Activated CD8-positive, alpha-beta T cell treated with anti-CD3 and anti-CD28 coated beads, Interleukin-2, amount 10 ng/mL, durations not matched to agents 7 days and 5 days (primary cell): ENCODE results near the gene VPS26A. TPM values are rescaled to one million over a fixed set of nuclear protein-coding genes. Genes with fewer than 3 reads are reported as not detected.
"Not testable (repeated sequence)": the region's sequence is repeated elsewhere in the genome, so short reads cannot be mapped to it uniquely, and the experiment has no call there.

Source experiments
- ATAC-seq: fragments of 150-1000 bp; cut with Tn5 transposase; one replicate; pipeline ENCODE4 v1.10.0; 2021; ENCODE audit warnings: moderate library complexity
- CTCF ChIA-PET: fragments of 350-600 bp; sonication (Branson Sonifier 250); formaldehyde crosslinking; loops from one replicate; lab custom pipeline; 2021; ENCODE audit warnings: antibody characterized with exemption; lab: Charles Lee
- POLR2A ChIA-PET: fragments of 350-600 bp; sonication (Branson Sonifier 250); formaldehyde crosslinking; loops from one replicate; lab custom pipeline; 2021; ENCODE audit warnings: antibody characterized with exemption; lab: Charles Lee
- DNase-seq: peaks from one replicate; pipeline ENCODE4 v3.0.0-alpha.2; 2020
- H3K27ac Mint-ChIP-seq: one replicate; pipeline ENCODE4 v1.8.0; 2021; ENCODE audit warnings: mild to moderate bottlenecking, mixed read lengths
- H3K27me3 Mint-ChIP-seq: one replicate; pipeline ENCODE4 v1.8.0; 2021; ENCODE audit warnings: low read depth, mixed read lengths
- H3K36me3 Mint-ChIP-seq: one replicate; pipeline ENCODE4 v1.8.0; 2021; ENCODE audit warnings: low read depth, mixed read lengths
- H3K4me1 Mint-ChIP-seq: one replicate; pipeline ENCODE4 v1.8.0; 2021; ENCODE audit warnings: low read depth, mixed read lengths
- H3K4me3 Mint-ChIP-seq: one replicate; pipeline ENCODE4 v1.8.0; 2021; ENCODE audit warnings: mild to moderate bottlenecking, mixed read lengths
- H3K9me3 Mint-ChIP-seq: one replicate; pipeline ENCODE4 v1.8.0; 2022; ENCODE audit warnings: mixed read lengths; ENCODE audit not compliant: insufficient read depth
- total RNA-seq, 2 experiments: library from RNA; stranded (reverse); gene quantifications; one replicate each; pipeline ENCODE4 v1.2.3, GENCODE V29; 2021

Gene VPS26A
- total RNA-seq, 2 experiments from 2014 or later = 53.6 to 61.9 TPM

GRCh38 chr10:69141304-69141703 lies 17.3 kb downstream of the VPS26A start:
- Mint-ChIP-seq H3K4me1 (peaks cover 3% of the 10 kb centered on the region), H3K9me3 (no peaks in the 10 kb centered on the region), H3K27me3 (no peaks in the 10 kb centered on the region), H3K27ac (no peak overlapping the region), H3K4me3 (no peak overlapping the region), H3K36me3 (peaks cover 25% of the 10 kb centered on the region)
- ChIA-PET POLR2A (no interaction called here), CTCF (interaction anchor here (1.4 kb wide), 1 partner anchor 30 kb away, joined by 3 read pairs; no protein-coding TSS in a partner anchor)
- DNase-seq (no peak), ATAC-seq (no peak)

- H3K4me1 Mint-ChIP-seq, H3K27me3 Mint-ChIP-seq, ATAC-seq, H3K27ac Mint-ChIP-seq, DNase-seq, H3K9me3 Mint-ChIP-seq, POLR2A ChIA-PET, H3K4me3 Mint-ChIP-seq: not testable (repeated sequence)
- CTCF ChIA-PET = interaction anchor here (1.0 kb wide), 2 partner anchors 9 to 161 kb away, joined by 3 to 4 read pairs; no protein-coding TSS in a partner anchor
- peaks cover 26% of the 10 kb centered on the region for H3K36me3 Mint-ChIP-seq
Observed at GRCh38 chr10:69142074-69142473, 18.1 kb downstream of the VPS26A start.

GRCh38 chr10:69142983-69143382 lies 19.0 kb downstream of the VPS26A start:
- Mint-ChIP-seq H3K4me1 (peaks cover 11% of the 10 kb centered on the region), H3K27me3 (no peaks in the 10 kb centered on the region), H3K4me3 (no peak overlapping the region), H3K36me3 (peaks cover 21% of the 10 kb centered on the region), H3K27ac (no peak overlapping the region), H3K9me3 (no peaks in the 10 kb centered on the region)
- POLR2A ChIA-PET = no interaction called here
- DNase-seq (no peak), ATAC-seq (no peak)
- CTCF ChIA-PET = interaction anchor here (1.0 kb wide), 2 partner anchors 10 to 162 kb away, joined by 3 to 4 read pairs; no protein-coding TSS in a partner anchor

- Mint-ChIP-seq H3K36me3 (peaks cover 26% of the 10 kb centered on the region), H3K9me3 (no peaks in the 10 kb centered on the region), H3K4me3 (no peak overlapping the region), H3K27me3 (no peaks in the 10 kb centered on the region), H3K27ac (no peak overlapping the region), H3K4me1 (peaks cover 20% of the 10 kb centered on the region)
- CTCF ChIA-PET = no interaction called here
- DNase-seq (no peak), ATAC-seq (no peak)
- POLR2A ChIA-PET = no interaction called here
Observed at GRCh38 chr10:69145329-69145728, 21.4 kb downstream of the VPS26A start.

- DNase-seq = no peak
- ATAC-seq = no peak
- Mint-ChIP-seq H3K9me3 (no peaks in the 10 kb centered on the region), H3K4me1 (peaks cover 20% of the 10 kb centered on the region), H3K36me3 (peaks cover 26% of the 10 kb centered on the region), H3K27ac (no peak overlapping the region), H3K4me3 (no peak overlapping the region), H3K27me3 (no peaks in the 10 kb centered on the region)
- CTCF ChIA-PET = no interaction called here
- POLR2A ChIA-PET = no interaction called here
Observed at GRCh38 chr10:69145864-69146263, 21.9 kb downstream of the VPS26A start.

DNA sequence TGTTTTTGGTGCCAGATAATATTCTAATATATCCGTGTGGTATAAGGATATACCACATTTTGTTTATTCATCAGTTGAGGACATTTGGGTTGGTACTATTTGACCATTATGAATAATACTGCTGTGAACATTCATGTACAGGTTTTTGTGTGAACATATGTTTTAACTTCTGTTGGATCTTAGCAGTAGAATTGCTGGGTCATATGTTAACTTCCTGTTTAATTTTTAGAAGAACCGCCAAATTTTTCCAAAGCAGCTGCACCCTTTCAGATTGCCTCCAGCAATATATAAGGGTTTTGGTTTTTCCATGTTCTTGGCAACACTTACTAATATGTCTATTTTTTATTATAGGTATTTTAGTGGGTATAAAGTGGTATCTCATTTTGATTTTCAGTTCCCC lies 22.8 kb downstream of the VPS26A start:
- POLR2A ChIA-PET = no interaction called here
- no peak for ATAC-seq
- DNase-seq = no peak
- CTCF ChIA-PET = interaction anchor here (1.2 kb wide), 1 partner anchor 246 kb away, joined by 3 read pairs; no protein-coding TSS in a partner anchor
- Mint-ChIP-seq H3K27me3 (no peaks in the 10 kb centered on the region), H3K4me3 (no peak overlapping the region), H3K9me3 (no peaks in the 10 kb centered on the region), H3K4me1 (peaks cover 20% of the 10 kb centered on the region), H3K36me3 (peaks cover 24% of the 10 kb centered on the region), H3K27ac (no peak overlapping the region)

DNA sequence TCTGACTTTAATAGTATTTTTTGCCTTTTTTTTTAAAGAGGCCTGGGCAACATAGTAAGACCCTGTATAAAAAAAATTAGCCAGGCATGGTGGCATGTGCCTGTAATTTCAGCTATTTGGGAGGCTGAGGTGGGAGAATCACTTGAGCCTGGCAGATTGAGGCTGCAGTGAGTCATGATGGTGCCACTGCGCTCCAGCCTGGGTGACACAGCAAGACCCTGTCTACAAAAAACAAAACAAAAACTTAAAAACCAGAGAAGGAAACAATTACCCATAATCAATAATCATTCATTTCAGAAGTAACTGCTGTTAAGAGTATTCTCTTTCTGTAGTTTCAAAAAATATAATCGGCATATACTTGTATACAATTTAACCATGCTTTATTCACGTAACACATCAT lies 28.0 kb downstream of the VPS26A start:
- CTCF ChIA-PET = no interaction called here
- DNase-seq = no peak
- POLR2A ChIA-PET = no interaction called here

GRCh38 chr10:69153227-69153626 lies 29.2 kb downstream of the VPS26A start:
- no peaks in the 10 kb centered on the region for H3K9me3 Mint-ChIP-seq
- DNase-seq (no peak), ATAC-seq (no peak)
- no peaks in the 10 kb centered on the region for H3K27me3 Mint-ChIP-seq
- ChIA-PET CTCF (interaction anchor here (0.5 kb wide), 1 partner anchor 315 kb away, joined by 3 read pairs; no protein-coding TSS in a partner anchor), POLR2A (interaction anchor here (0.6 kb wide), 2 partner anchors 18 to 25 kb away, joined by 3 read pairs; no protein-coding TSS in a partner anchor)
- H3K27ac Mint-ChIP-seq = no peak overlapping the region
- H3K4me1 Mint-ChIP-seq = peaks cover 8% of the 10 kb centered on the region
- H3K36me3 Mint-ChIP-seq = peaks cover 21% of the 10 kb centered on the region
- H3K4me3 Mint-ChIP-seq = no peak overlapping the region

More for the DNA sequence above, 28.0 kb downstream of the VPS26A start:
- Mint-ChIP-seq H3K4me3 (no peak overlapping the region), H3K27me3 (no peaks in the 10 kb centered on the region), H3K27ac (no peak overlapping the region), H3K9me3 (no peaks in the 10 kb centered on the region), H3K4me1 (peaks cover 12% of the 10 kb centered on the region), H3K36me3 (peaks cover 15% of the 10 kb centered on the region)
- ATAC-seq = no peak

DNA sequence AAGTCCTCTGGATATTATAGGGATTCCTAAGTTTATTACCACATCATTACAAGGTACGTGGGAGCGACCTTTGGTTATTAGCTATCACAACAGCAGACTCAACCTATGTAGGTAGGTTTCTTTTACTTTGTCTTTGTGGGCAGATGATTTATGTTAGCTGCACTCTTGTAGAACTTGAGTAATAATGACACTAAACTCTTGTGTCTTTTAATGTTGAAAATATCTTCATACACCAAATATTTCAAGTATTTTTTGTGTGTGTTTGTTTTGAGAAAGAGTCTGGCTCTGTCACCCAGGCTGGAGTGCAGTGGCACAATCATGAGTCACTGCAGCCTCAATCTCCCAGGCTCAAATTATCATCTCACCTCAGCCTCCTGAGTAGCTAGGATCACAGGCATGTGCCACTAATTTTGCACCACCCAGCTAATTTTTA lies 36.8 kb downstream of the VPS26A start:
- Mint-ChIP-seq H3K4me1 (no peaks in the 10 kb centered on the region), H3K27ac (no peak overlapping the region), H3K9me3 (no peaks in the 10 kb centered on the region), H3K36me3 (peaks cover 37% of the 10 kb centered on the region), H3K27me3 (no peaks in the 10 kb centered on the region), H3K4me3 (no peak overlapping the region)
- ATAC-seq (no peak), DNase-seq (no peak)
- ChIA-PET POLR2A (no interaction called here), CTCF (interaction anchor here (1.1 kb wide), 1 partner anchor 9 kb away, joined by 3 read pairs; no protein-coding TSS in a partner anchor)

- H3K4me3 Mint-ChIP-seq = no peak overlapping the region
- H3K9me3 Mint-ChIP-seq = no peaks in the 10 kb centered on the region
- no peak for DNase-seq
- H3K27me3 Mint-ChIP-seq = no peaks in the 10 kb centered on the region
- H3K27ac Mint-ChIP-seq = no peak overlapping the region
- POLR2A ChIA-PET = no interaction called here
- CTCF ChIA-PET = interaction anchor here (0.6 to 1.3 kb wide), 2 partner anchors 10 to 198 kb away, joined by 3 to 4 read pairs; no protein-coding TSS in a partner anchor
- peaks cover 41% of the 10 kb centered on the region for H3K36me3 Mint-ChIP-seq
- ATAC-seq = no peak
- peaks cover 2% of the 10 kb centered on the region for H3K4me1 Mint-ChIP-seq
Observed at GRCh38 chr10:69168493-69168892, 44.5 kb downstream of the VPS26A start.

GRCh38 chr10:69172241-69172982 lies 48.4 kb downstream of the VPS26A start:
- ATAC-seq = no peak
- H3K9me3 Mint-ChIP-seq = no peaks in the 10 kb centered on the region
- DNase-seq = no peak
- H3K36me3 Mint-ChIP-seq = peaks cover 31% of the 10 kb centered on the region
- H3K27me3 Mint-ChIP-seq = no peaks in the 10 kb centered on the region
- H3K4me1 Mint-ChIP-seq = peaks cover 2% of the 10 kb centered on the region
- no peak overlapping the region for H3K27ac Mint-ChIP-seq
- H3K4me3 Mint-ChIP-seq = no peak overlapping the region
- ChIA-PET POLR2A (no interaction called here), CTCF (interaction anchor here (1.2 to 1.3 kb wide), 2 partner anchors 48 to 236 kb away, joined by 3 read pairs; no protein-coding TSS in a partner anchor)

DNA sequence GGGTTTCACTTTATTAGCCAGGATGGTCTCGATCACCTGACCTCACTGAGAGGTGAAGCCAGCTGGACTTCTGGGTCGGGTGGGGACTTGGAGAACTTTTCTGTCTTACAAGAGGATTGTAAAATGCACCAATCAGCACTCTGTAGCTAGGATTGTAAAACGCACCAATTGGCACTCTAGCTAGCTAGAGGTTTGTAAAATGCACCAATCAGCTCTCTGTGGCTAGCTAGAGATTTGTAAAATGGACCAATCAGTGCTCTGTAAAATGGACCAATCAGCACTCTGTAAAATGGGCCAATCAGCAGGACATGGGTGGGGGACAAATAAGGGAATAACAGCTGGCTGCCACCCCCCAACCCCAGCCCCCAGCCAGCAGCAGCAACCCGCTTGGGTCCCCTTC lies 51.3 kb downstream of the VPS26A start:
- not testable (repeated sequence) for H3K4me3 Mint-ChIP-seq, H3K27ac Mint-ChIP-seq, ATAC-seq, H3K9me3 Mint-ChIP-seq, H3K27me3 Mint-ChIP-seq, DNase-seq
- Mint-ChIP-seq H3K4me1 (peaks cover 15% of the 10 kb centered on the region), H3K36me3 (peaks cover 21% of the 10 kb centered on the region)
- ChIA-PET CTCF (interaction anchor here (1.6 to 1.8 kb wide), 2 partner anchors 17 to 171 kb away, joined by 4 read pairs; no protein-coding TSS in a partner anchor), POLR2A (interaction anchor here (1.4 kb wide), 1 partner anchor 27 kb away, joined by 3 read pairs; no protein-coding TSS in a partner anchor)
